Panc1 (cell line): ENCODE measurements around the gene HSF5.

Experiments used
- CTCF ChIP-seq: fragments of 450-650 bp; IDR thresholded peaks from 2 replicates; pipeline ENCODE4 v1.5.1; 2017; ENCODE audit warnings: mild to moderate bottlenecking
- REST ChIP-seq, 2 experiments: IDR thresholded peaks; 2 replicates each; pipeline ENCODE4 v1.6.1; 2011 to 2012; ENCODE audit warnings: low read depth in 2 of 2, control low read depth in 1 of 2, low read length in 1 of 2, mild to moderate bottlenecking in 1 of 2, moderate library complexity in 1 of 2; ENCODE audit not compliant: insufficient read depth in 1 of 2

GRCh38 chr17:58504826-58505351, 16.7 kb upstream of the HSF5 start:
- TF ChIP-seq REST (IDR thresholded peaks at IDR 0.05; ENCODE audit: insufficient read depth in 1 of 2, low read depth in 2 of 2, low read length in 1 of 2) (no peak), CTCF (no peak)
